ENCODE results near the gene RGS19.
A peak's percentile ranks its signal among the peaks of the same experiment; 100 is the strongest.

RGS19 gene

DNA sequence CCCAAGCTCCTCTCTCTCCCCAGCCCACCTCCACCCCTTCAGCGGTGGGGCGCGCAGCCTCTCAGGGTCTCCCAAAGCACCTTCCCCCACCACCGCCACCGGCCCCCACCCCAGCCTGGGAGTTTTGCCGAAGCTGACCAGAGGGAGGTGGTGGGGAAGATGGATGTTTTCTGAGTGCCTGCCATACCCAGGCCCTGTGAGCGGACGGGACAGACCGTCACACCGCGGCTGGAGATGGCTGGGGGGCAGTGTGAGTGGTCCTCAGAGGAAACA is 37.6 kb downstream of the RGS19 start:
- no peak overlapping the region; the same call in 1 of the 2 replicates for H3K4me3 ChIP-seq (ENCODE audit: control insufficient read depth, low read depth, low read length)

DNA sequence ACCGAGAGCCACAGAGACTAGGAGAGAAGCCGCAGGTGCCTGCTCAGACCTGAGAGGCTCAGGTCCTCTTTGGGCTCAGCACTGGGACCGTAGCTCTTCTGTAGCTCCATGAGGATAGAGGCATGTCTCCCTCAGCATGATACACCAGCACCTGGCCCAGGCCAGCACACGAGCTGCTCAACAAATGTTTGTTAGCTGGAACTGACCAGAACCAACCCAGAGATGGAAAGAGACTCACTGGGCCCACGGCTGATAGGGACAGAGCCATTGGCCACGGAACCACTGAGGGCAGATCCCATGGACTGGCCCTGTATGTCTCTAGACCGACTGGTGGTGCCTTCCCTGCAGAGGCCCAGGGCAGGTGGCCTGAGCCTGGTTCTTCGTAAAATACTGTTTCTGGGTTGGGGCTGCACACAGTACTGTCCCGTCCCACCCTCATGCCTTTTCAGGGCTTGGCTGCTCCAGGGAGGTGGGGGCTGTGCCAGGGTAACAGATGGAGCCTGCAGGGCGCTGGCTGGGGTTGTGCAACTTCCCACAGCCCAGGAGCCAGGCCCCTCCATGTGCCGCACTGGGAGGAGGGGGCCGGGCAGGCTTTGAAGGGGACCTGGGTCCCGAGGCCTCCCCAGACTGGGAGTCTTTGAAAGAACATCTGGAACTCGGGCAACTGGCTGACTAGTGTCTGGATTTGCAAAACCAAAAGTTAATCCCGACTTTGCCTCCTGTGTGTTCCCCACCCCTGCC is 38.1 kb downstream of the RGS19 start:
- H3K4me3 ChIP-seq (ENCODE audit: control insufficient read depth, low read depth, low read length), result no peak overlapping the region
- DNase-seq (ENCODE audit: low read depth), result no peak
- TF ChIP-seq, protein P1, sequence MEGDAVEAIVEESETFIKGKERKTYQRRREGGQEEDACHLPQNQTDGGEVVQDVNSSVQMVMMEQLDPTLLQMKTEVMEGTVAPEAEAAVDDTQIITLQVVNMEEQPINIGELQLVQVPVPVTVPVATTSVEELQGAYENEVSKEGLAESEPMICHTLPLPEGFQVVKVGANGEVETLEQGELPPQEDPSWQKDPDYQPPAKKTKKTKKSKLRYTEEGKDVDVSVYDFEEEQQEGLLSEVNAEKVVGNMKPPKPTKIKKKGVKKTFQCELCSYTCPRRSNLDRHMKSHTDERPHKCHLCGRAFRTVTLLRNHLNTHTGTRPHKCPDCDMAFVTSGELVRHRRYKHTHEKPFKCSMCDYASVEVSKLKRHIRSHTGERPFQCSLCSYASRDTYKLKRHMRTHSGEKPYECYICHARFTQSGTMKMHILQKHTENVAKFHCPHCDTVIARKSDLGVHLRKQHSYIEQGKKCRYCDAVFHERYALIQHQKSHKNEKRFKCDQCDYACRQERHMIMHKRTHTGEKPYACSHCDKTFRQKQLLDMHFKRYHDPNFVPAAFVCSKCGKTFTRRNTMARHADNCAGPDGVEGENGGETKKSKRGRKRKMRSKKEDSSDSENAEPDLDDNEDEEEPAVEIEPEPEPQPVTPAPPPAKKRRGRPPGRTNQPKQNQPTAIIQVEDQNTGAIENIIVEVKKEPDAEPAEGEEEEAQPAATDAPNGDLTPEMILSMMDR (IDR thresholded peaks at IDR 0.05; ENCODE audit: control insufficient read depth, insufficient read depth, low read depth, low read length, missing control alignments), result no peak

More for the DNA sequence above, 37.6 kb downstream of the RGS19 start:
- DNase-seq (ENCODE audit: low read depth), result no peak
- TF ChIP-seq, protein P1 (IDR thresholded peaks at IDR 0.05; ENCODE audit: control insufficient read depth, insufficient read depth, low read depth, low read length, missing control alignments), result no peak

DNA sequence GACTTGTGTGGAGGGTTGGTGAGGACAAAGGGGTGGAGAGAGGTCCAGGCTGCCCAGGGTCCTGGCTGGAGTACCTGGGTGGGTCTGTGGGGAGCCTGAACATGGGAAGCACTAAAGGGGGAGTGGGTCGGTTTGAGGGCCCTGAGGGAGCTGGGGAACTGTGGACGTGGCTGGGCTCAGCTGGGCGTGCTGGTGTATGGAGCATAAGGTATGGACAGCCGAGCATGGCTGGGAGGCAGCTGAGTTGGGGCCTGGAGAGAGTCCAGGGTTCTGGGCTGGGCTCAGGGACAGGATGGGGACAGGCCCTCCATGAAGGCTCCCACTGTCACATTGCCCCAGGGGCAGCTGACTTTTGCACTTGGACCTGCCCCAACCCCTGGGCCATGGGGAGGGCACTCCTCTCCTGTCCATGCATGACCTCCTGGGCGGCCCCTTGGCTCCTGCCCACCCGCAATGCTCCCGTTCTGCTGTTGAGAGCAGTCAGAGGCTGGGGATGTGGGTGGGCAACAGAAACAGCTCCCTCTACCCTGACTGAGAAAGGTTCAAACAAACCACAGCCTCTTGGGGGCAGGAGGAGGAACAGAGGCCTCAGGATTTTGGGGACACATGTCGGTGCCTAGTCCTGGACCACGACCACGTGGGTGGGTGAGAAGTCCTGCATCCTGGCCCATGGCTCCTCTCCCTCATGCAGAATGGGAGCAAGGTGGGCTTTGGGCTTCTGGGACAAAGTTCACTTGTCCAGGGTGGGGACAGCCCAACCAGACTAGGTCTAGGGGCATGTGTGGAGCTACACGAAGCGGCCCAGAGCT is 38.9 kb downstream of the RGS19 start:
- H3K4me3 ChIP-seq (ENCODE audit: control insufficient read depth, low read depth, low read length), result no peak overlapping the region
- TF ChIP-seq, protein P1 (IDR thresholded peaks at IDR 0.05; ENCODE audit: control insufficient read depth, insufficient read depth, low read depth, low read length, missing control alignments), result no peak
- no peak for DNase-seq (ENCODE audit: low read depth)

DNA sequence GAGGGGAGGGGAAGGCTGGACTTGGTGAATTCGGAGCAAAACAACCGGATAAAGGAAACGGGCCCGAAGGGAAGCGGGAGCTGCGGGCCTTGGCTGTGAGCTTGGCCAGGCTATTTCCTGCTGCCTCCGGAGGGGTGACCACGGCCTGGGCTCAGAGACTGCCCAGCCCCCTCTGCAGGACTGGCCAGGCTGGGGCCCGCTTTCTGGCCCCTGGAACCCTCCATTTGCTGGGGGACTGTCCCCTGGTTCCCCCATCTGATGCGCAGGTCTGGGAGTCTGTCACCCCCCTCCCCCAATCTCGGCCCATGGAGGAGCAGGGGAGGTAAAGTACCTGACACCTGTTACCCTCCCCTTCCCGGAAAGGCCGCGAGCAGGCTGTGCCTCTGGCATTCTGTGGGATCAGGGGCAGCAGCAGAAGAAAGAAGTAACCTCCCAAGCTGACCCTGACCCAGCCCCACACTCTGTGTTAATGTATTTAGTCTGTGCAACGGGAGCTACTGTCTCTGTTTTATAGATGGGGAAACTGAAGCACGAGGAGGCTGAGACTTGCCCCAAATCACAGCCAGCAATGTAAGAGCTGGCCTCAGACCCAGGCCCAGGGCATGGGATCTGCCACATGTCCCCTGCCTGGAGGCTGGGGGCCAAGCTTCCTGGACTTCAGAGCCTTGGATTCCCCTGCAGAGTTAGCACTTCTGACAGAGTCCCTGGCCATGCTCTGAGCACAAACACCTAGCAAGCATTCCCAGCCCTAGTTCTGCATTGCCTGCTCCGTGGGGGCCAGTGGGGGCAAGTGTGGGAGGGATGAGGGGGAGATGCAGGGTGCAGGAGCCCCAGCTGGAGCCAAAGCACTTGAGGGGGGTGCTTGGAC is 39.8 kb downstream of the RGS19 start:
- TF ChIP-seq, protein P1 (IDR thresholded peaks at IDR 0.05; ENCODE audit: control insufficient read depth, insufficient read depth, low read depth, low read length, missing control alignments), result no peak
- no peak for DNase-seq (ENCODE audit: low read depth)
- peak overlapping the region; percentile 27 for H3K4me3 ChIP-seq (ENCODE audit: control insufficient read depth, low read depth, low read length)

DNA sequence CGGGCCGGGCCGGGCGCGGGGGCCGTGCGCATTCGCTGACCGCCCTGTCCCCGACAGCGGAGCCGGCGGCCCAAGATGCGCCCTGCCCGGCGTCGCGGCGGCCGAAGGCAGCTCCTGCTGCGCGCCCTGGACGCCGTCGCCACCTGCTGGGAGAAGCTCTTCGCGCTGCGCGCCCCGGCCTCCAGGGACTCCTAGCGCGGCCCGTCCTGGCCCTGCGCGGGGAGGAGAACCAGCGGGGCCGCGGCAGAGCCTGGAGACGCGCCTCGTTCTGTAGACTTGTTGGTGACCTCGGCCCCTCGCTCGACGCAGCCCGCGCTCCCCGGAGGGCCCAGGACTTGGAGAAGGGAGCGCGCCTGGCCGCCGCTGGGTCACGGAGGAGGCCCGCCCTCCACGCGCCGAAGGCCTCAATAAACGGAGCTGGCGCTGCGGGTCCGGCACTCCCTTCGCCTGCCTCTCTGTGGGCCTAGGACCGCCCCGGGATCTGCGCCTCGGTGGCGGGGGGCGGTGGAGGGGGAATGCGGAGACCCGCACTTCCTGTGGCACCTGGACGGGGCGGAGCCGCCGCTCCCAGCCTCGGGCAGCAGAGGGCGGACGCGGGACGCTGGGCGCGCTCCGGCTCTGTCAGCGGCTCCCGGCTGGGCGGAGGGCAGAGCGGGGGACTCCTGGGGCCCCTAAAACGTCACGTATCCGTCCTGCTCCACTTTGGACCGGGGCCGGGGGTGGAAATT is 40.6 kb downstream of the RGS19 start:
- DNase-seq (ENCODE audit: low read depth), result no peak
- TF ChIP-seq, protein P1 (IDR thresholded peaks at IDR 0.05; ENCODE audit: control insufficient read depth, insufficient read depth, low read depth, low read length, missing control alignments), result peak; percentile 55
- peak overlapping the region; percentile 27 for H3K4me3 ChIP-seq (ENCODE audit: control insufficient read depth, low read depth, low read length)

DNA sequence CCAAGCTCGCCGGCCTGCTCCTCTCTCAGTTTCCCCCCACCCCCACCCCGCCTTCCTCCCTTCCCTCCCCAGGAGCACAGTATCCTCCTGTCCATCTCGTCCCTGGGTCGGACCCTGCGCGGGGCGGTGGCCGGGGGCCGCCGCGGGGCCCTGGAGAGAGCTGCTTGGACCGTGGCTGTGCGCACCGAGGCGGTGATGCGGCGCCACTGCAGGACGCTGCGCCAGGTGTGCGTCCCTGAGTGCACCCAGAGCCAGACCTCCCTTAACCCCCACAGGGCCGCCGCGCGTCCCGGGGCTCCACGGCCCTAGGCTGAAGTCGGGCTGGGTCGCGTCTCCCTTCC is 41.1 kb downstream of the RGS19 start:
- no peak overlapping the region for H3K4me3 ChIP-seq (ENCODE audit: control insufficient read depth, low read depth, low read length)
- TF ChIP-seq, protein P1 (IDR thresholded peaks at IDR 0.05; ENCODE audit: control insufficient read depth, insufficient read depth, low read depth, low read length, missing control alignments), result no peak
- DNase-seq (ENCODE audit: low read depth), result no peak

All from AG09309 (cell line).